H1 (cell line): ENCODE results near the gene USP7. TPM values are rescaled to one million over a fixed set of nuclear protein-coding genes. Genes with fewer than 3 reads are reported as not detected.

Experiments used
- CTCF ChIA-PET: fragments of 300-600 bp; sonication (Branson Sonifier 250); formaldehyde crosslinking; loops from one replicate; lab custom pipeline; 2021; ENCODE audit not compliant: partially characterized antibody; lab: Charles Lee
- POLR2A ChIA-PET: fragments of 300-600 bp; sonication (Branson Sonifier 250); formaldehyde crosslinking; loops from one replicate; lab custom pipeline; 2021; ENCODE audit warnings: inconsistent platforms; ENCODE audit not compliant: partially characterized antibody; lab: Charles Lee
- DNase-seq, 2 experiments: peaks; one replicate each; pipeline versions ENCODE4 v3.0.0 to v3.0.0-alpha.2; 2010 to 2022; ENCODE audit warnings: low spot score in 2 of 2, low read depth in 1 of 2, mixed read lengths in 1 of 2
- FAIRE-seq: peaks from 2 replicates; lab custom pipeline; 2011; peaks lifted over from hg19 to GRCh38; lab: Jason Lieb, UNC
- H2AFZ ChIP-seq: 2 replicates; pipeline ENCODE4 v1.8.1; 2012; ENCODE audit warnings: low read length, inconsistent platforms
- H2AK5ac ChIP-seq: 2 replicates; pipeline ENCODE4 v1.6.1; 2013; ENCODE audit warnings: low read depth, low read length
- H2BK120ac ChIP-seq: replicated peaks from 2 replicates; pipeline ENCODE3; 2013; ENCODE audit warnings: low read depth, low read length, inconsistent platforms
- H2BK12ac ChIP-seq: 2 replicates; pipeline ENCODE4 v1.6.1; 2013; ENCODE audit warnings: low read depth, low read length
- H2BK15ac ChIP-seq: 2 replicates; pipeline ENCODE4 v1.6.1; 2013; ENCODE audit warnings: low read length
- H2BK20ac ChIP-seq: 2 replicates; pipeline ENCODE4 v1.6.1; 2013; ENCODE audit warnings: low read length
- H2BK5ac ChIP-seq: 2 replicates; pipeline ENCODE4 v1.6.1; 2013; ENCODE audit warnings: low read depth, low read length
- H3K14ac ChIP-seq: 2 replicates; pipeline ENCODE4 v1.6.1; 2013; ENCODE audit warnings: inconsistent platforms; ENCODE audit not compliant: insufficient read length
- H3K18ac ChIP-seq: 2 replicates; pipeline ENCODE4 v1.6.1; 2013; ENCODE audit warnings: low read length; ENCODE audit errors: extremely low read depth
- H3K23ac ChIP-seq: 2 replicates; pipeline ENCODE4 v1.6.1; 2013; ENCODE audit warnings: inconsistent platforms; ENCODE audit not compliant: insufficient read length
- H3K23me2 ChIP-seq: 2 replicates; pipeline ENCODE4 v1.6.1; 2013; ENCODE audit warnings: low read depth, low read length
- H3K27ac ChIP-seq: 2 replicates; pipeline ENCODE4 v1.6.1; 2011; ENCODE audit warnings: low read depth, low read length, inconsistent platforms
- H3K27me3 ChIP-seq, 4 experiments: replicated peaks in 1 of 4; 1 replicate in 1 of 4; 2 replicates in 3 of 4; pipeline versions ENCODE4 v1.6.1 to v1.8.1; 2011 to 2013; ENCODE audit warnings: low read length in 3 of 4, mild to moderate bottlenecking in 3 of 4, inconsistent platforms in 2 of 4, mixed read lengths in 2 of 4, moderate library complexity in 1 of 4; ENCODE audit not compliant: control insufficient read depth in 3 of 4, insufficient read depth in 3 of 4; ENCODE audit errors: extremely low read depth in 1 of 4
- H3K36me3 ChIP-seq, 4 experiments: 2 replicates each; pipeline versions ENCODE4 v1.6.1 to v1.8.1; 2011 to 2013; ENCODE audit warnings: mild to moderate bottlenecking in 4 of 4, low read length in 3 of 4, moderate library complexity in 2 of 4, control low read depth in 1 of 4, inconsistent platforms in 1 of 4; ENCODE audit not compliant: insufficient read depth in 4 of 4, control insufficient read depth in 2 of 4
- H3K4ac ChIP-seq: replicated peaks from 2 replicates; pipeline ENCODE3; 2013; ENCODE audit warnings: low read length, low read depth, mixed read lengths, inconsistent platforms; ENCODE audit not compliant: insufficient read length
- H3K4me1 ChIP-seq, 4 experiments: replicated peaks in 1 of 4; 1 replicate in 1 of 4; 2 replicates in 3 of 4; pipeline versions ENCODE4 v1.6.1 to v1.8.1; 2011 to 2013; ENCODE audit warnings: low read length in 3 of 4, inconsistent platforms in 2 of 4, mixed read lengths in 1 of 4; ENCODE audit not compliant: insufficient read depth in 4 of 4, control insufficient read depth in 3 of 4
- H3K4me2 ChIP-seq, 2 experiments: 2 replicates each; pipeline versions ENCODE4 v1.6.1 to v1.8.1; 2011 to 2013; ENCODE audit warnings: low read depth in 2 of 2, low read length in 2 of 2, control low read depth in 1 of 2, inconsistent platforms in 1 of 2, mild to moderate bottlenecking in 1 of 2; ENCODE audit not compliant: insufficient read depth in 1 of 2
- H3K4me3 ChIP-seq, 4 experiments: fragments of 200-600, 300-600 bp in 1 of 4; sonication (generic), shearing (Covaris generic), sonication (Bioruptor Twin) in 1 of 4; 2 replicates each; pipeline versions ENCODE4 v1.5.1 to v1.8.1; 2011 to 2016; ENCODE audit warnings: low read length in 4 of 4, low read depth in 3 of 4, control low read depth in 2 of 4, inconsistent platforms in 2 of 4, mild to moderate bottlenecking in 2 of 4, mixed read lengths in 1 of 4, moderate library complexity in 1 of 4; ENCODE audit not compliant: insufficient read depth in 2 of 4; ENCODE audit errors: extremely low read depth in 1 of 4
- H3K56ac ChIP-seq: replicated peaks from 2 replicates; pipeline ENCODE3; 2013; ENCODE audit warnings: low read depth, mild to moderate bottlenecking, mixed read lengths, low read length, inconsistent platforms; ENCODE audit not compliant: insufficient read length
- H3K79me1 ChIP-seq: 2 replicates; pipeline ENCODE4 v1.6.1; 2013; ENCODE audit warnings: low read depth, low read length, control low read depth
- H3K79me2 ChIP-seq, 2 experiments: 2 replicates each; pipeline versions ENCODE4 v1.6.1 to v1.8.1; 2012 to 2013; ENCODE audit warnings: low read length in 2 of 2, mild to moderate bottlenecking in 2 of 2, inconsistent platforms in 1 of 2; ENCODE audit not compliant: insufficient read depth in 2 of 2, control insufficient read depth in 1 of 2
- H3K9ac ChIP-seq, 4 experiments: replicated peaks in 1 of 4; 1 replicate in 1 of 4; 2 replicates in 3 of 4; pipeline versions ENCODE4 v1.6.1 to v1.8.1; 2011 to 2013; ENCODE audit warnings: low read depth in 3 of 4, low read length in 3 of 4, control low read depth in 2 of 4, mild to moderate bottlenecking in 2 of 4, moderate library complexity in 2 of 4, inconsistent platforms in 1 of 4; ENCODE audit errors: extremely low read depth in 1 of 4
- H3K9me3 ChIP-seq, 2 experiments: 2 replicates each; pipeline versions ENCODE4 v1.6.1 to v1.8.1; 2012 to 2013; ENCODE audit warnings: mild to moderate bottlenecking in 2 of 2, moderate library complexity in 2 of 2, control low read depth in 1 of 2, inconsistent platforms in 1 of 2, low read depth in 1 of 2, low read length in 1 of 2, mixed read lengths in 1 of 2; ENCODE audit not compliant: insufficient read depth in 2 of 2
- H4K20me1 ChIP-seq, 2 experiments: replicated peaks in 1 of 2; 2 replicates each; pipeline versions ENCODE3 to v1.8.1; 2011 to 2013; ENCODE audit warnings: inconsistent platforms in 2 of 2, low read length in 2 of 2, mild to moderate bottlenecking in 1 of 2; ENCODE audit not compliant: insufficient read depth in 2 of 2, control insufficient read depth in 1 of 2
- H4K5ac ChIP-seq: 2 replicates; pipeline ENCODE4 v1.6.1; 2013; ENCODE audit warnings: low read length, low read depth, mixed read lengths, inconsistent platforms; ENCODE audit not compliant: insufficient read length
- H4K8ac ChIP-seq: 2 replicates; pipeline ENCODE4 v1.8.0; 2013; ENCODE audit warnings: mild to moderate bottlenecking, moderate library complexity, low read length, inconsistent platforms; ENCODE audit not compliant: insufficient read depth; ENCODE audit errors: extremely low read depth
- H4K91ac ChIP-seq: replicated peaks from 2 replicates; pipeline ENCODE3; 2013; ENCODE audit warnings: low read length, mixed read lengths, inconsistent platforms; ENCODE audit not compliant: insufficient read length
- CTBP2 ChIP-seq: IDR thresholded peaks from 2 replicates; pipeline ENCODE4 v1.7.0; 2011; ENCODE audit warnings: borderline replicate concordance, mild to moderate bottlenecking, moderate library complexity, mixed read lengths, low read length; ENCODE audit not compliant: insufficient read depth, insufficient read length
- POLR2A ChIP-seq, 2 experiments: IDR thresholded peaks; 1 replicate in 1 of 2; 2 replicates in 1 of 2; pipeline ENCODE4 v1.6.1; 2011; ENCODE audit warnings: low read depth in 2 of 2, low read length in 2 of 2, mild to moderate bottlenecking in 2 of 2; ENCODE audit errors: control extremely low read depth in 1 of 2
- POLR2AphosphoS5 ChIP-seq: IDR thresholded peaks from 2 replicates; pipeline ENCODE4 v1.6.1; 2011; ENCODE audit warnings: low read depth, low read length
- SIRT6 ChIP-seq: IDR thresholded peaks from one replicate; pipeline ENCODE4 v1.7.1; 2012; ENCODE audit warnings: low read length, inconsistent platforms
- SIX5 ChIP-seq: IDR thresholded peaks from 2 replicates; pipeline ENCODE4 v1.6.1; 2011; ENCODE audit warnings: mild to moderate bottlenecking, low read depth, low read length
- TAF7 ChIP-seq: optimal IDR thresholded peaks from 2 replicates; pipeline ENCODE3; 2011; ENCODE audit warnings: low read depth, mild to moderate bottlenecking, inconsistent platforms, low read length, moderate library complexity, borderline replicate concordance
- YY1 ChIP-seq: IDR thresholded peaks from 2 replicates; pipeline ENCODE4 v1.6.1; 2011; ENCODE audit warnings: low read depth, mild to moderate bottlenecking, low read length
- WGBS, 2 experiments: shearing (Covaris generic) in 1 of 2; methylation state at CpG; one replicate each; pipeline versions ENCODE4 v1.1.6 to v1.1.7; 2013 to 2015; ENCODE audit warnings: low lambda C conversion rate in 2 of 2, mixed read lengths in 2 of 2, inconsistent platforms in 1 of 2, low coverage in 1 of 2, missing lambda C conversion rate in 1 of 2; ENCODE audit not compliant: insufficient replicate concordance in 2 of 2, insufficient coverage in 1 of 2, insufficient read length in 1 of 2; ENCODE audit errors: extremely low coverage in 1 of 2, missing lambda C conversion rate in 1 of 2; 5-methylcytosine and 5-hydroxymethylcytosine counted together
- polyA plus RNA-seq, 7 experiments: library from polyadenylated mRNA; depleted of rRNA in 3 of 7; stranded (reverse) in 5 of 7; unstranded in 2 of 7; fragments of >200 nt in 5 of 7; fragments of 200-250 nt in 2 of 7; gene quantifications; 1 replicate in 5 of 7; 2 replicates in 1 of 7; 4 replicates in 1 of 7; pipeline versions ENCODE4 v1.2.1 to v1.2.3, GENCODE V29; 2011 to 2013; ENCODE audit warnings: missing spikeins in 2 of 7, mixed read lengths in 2 of 7
- total RNA-seq: library from RNA; stranded (reverse); fragmentation: NEBNext Ultra II Directional; extraction: Animal tissue kit (Norgen Biotek cat#: 25700); gene quantifications from 2 replicates; pipeline ENCODE4 v1.2.1, GENCODE V29; 2021

The USP7 gene
- total and polyA plus RNA-seq, 2 of the 8 experiments (the other 6 are each of a cell fraction or from before 2014, with no cell fraction given) = 21.3 to 211 TPM

DNA sequence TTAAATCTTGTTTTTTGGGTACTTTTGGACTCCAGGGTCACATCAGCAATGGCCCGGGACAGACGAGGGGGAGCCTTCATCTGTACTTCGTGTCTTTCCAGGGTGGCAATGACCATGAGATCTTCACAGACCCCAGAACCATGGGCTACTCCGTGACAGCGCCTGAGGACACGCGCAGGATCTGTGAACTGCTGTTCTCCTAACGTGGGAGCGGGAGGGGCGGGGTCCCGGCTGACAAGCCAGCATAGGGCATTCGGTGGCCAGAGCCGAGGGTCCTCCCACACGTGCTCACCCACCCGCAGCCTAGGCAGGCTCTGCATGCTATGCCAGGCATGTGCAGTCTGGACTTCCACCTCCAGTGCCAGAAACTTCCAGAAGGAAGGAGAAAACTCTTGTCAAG is 116.1 kb downstream of the USP7 start:
- Histone ChIP-seq H3K56ac (no peak overlapping the region), H3K27me3 (no peaks in the 10 kb centered on the region), H3K36me3 (peaks cover 3 to 47% (median 15%) of the 10 kb centered on the region in 4 experiments; a peak in 7 of 8 replicates), H2BK12ac (no peak overlapping the region), H4K8ac (no peak overlapping the region), H3K9me3 (no peaks in the 10 kb centered on the region), H3K4me2 (no peak overlapping the region), H2BK20ac (no peak overlapping the region), H4K20me1 (peaks cover 14 to 16% of the 10 kb centered on the region in 2 experiments), H4K5ac (no peak overlapping the region), H3K23ac (no peak overlapping the region), H3K9ac (no peak overlapping the region), H2BK15ac (no peak overlapping the region), H3K14ac (no peak overlapping the region), H2AK5ac (no peak overlapping the region), H3K4me3 (no peak overlapping the region), H3K18ac (no peak overlapping the region), H3K27ac (no peak overlapping the region), H3K79me2 (peaks cover 0 to 11% of the 10 kb centered on the region in 2 experiments; a peak in 2 of 4 replicates), H3K23me2 (no peaks in the 10 kb centered on the region), H4K91ac (no peak overlapping the region), H3K4me1 (peaks cover 0 to 12% (median 6%) of the 10 kb centered on the region in 4 experiments; a peak in 5 of 7 replicates), H2AFZ (no peak overlapping the region), H2BK5ac (peak overlapping the region; percentile 16; the same call in 1 of the 2 replicates), H2BK120ac (no peak overlapping the region), H3K4ac (no peak overlapping the region), H3K79me1 (peaks cover 4% of the 10 kb centered on the region)
- CTCF ChIA-PET = interaction anchor here (1.2 kb wide), 1 partner anchor 13 kb away, joined by 4 read pairs; no protein-coding TSS in a partner anchor
- DNase-seq (no peak), FAIRE-seq (no peak)
- 93% methylated on average over 15 of the region's 15 CpGs; no CpG with 5 or more reads in 1 of the 2 experiments for WGBS, 2 experiments
- TF ChIP-seq CTBP2 (no peak), POLR2AphosphoS5 (peak; percentile 78; the same call in 1 of the 2 replicates), TAF7 (no peak), SIX5 (no peak), YY1 (no peak), POLR2A (IDR thresholded peaks at IDR 0.05; ENCODE audit: control extremely low read depth in 1 of 2, low read depth in 2 of 2, low read length in 2 of 2) (peak; percentile 9 to 34; a peak in 1 of 3 replicates), SIRT6 (no peak)
- POLR2A ChIA-PET = interaction anchor here (1.2 to 24.4 kb wide), 4 partner anchors 9 to 27 kb away, joined by 3 to 456 read pairs (median 8); partner anchors contain the start of genes CARHSP1 and LITAFD
